ENCODE data around the gene ABCC9. TPM values are rescaled to one million over a fixed set of nuclear protein-coding genes. Genes with fewer than 3 reads are reported as not detected.

Gene ABCC9
- total and polyA plus RNA-seq, 8 donors, result 12.2 to 30.5 (median 18.2) TPM

DNA sequence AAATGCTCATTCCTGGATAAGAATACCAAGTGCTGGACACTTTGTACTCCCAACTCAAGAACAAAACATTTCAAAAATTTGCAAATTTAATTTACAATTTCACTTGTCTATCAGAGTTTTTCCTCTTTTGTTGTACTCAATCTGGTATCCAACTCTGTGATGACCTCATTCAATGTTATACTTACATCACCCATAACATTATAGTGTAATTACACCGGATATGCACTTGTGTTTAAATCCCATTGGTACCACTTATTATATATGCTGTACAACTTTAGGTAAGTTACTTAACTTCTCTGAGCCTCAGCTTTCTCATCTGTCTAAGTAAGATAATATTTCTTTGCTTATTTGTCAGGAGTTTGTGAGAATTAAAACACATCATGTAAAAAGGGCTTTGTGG is 90.1 kb downstream of the ABCC9 start:
- no peaks in the 10 kb centered on the region for H3K27me3 ChIP-seq
- no peak overlapping the region for H3K4me3 ChIP-seq
- H3K27ac ChIP-seq, result no peak overlapping the region
- H3K4me1 ChIP-seq, result no peaks in the 10 kb centered on the region
- ATAC-seq (no peak), DNase-seq (no peak)
- H3K9me3 ChIP-seq, result no peaks in the 10 kb centered on the region
- no peaks in the 10 kb centered on the region for H3K36me3 ChIP-seq
- intact Hi-C loops (cut with DNase I), result no loop called here
- no peak for TF ChIP-seq CTCF (IDR thresholded peaks at IDR 0.05)

GRCh38 chr12:21850419-21850818 is 90.8 kb downstream of the ABCC9 start:
- Histone ChIP-seq H3K9me3 (no peaks in the 10 kb centered on the region), H3K27me3 (no peaks in the 10 kb centered on the region), H3K27ac (no peak overlapping the region), H3K4me3 (no peak overlapping the region), H3K36me3 (no peaks in the 10 kb centered on the region), H3K4me1 (no peaks in the 10 kb centered on the region)
- intact Hi-C loops (cut with DNase I), result no loop called here
- peak; percentile 44 for ATAC-seq
- no peak for TF ChIP-seq CTCF (IDR thresholded peaks at IDR 0.05)
- DNase-seq, result no peak

GRCh38 chr12:21849878-21850277 is 91.3 kb downstream of the ABCC9 start:
- Histone ChIP-seq H3K27ac (no peak overlapping the region), H3K4me3 (no peak overlapping the region), H3K9me3 (no peaks in the 10 kb centered on the region), H3K4me1 (no peaks in the 10 kb centered on the region), H3K27me3 (no peaks in the 10 kb centered on the region), H3K36me3 (no peaks in the 10 kb centered on the region)
- intact Hi-C loops (cut with DNase I), result no loop called here
- TF ChIP-seq CTCF (IDR thresholded peaks at IDR 0.05), result no peak
- ATAC-seq, result no peak
- no peak for DNase-seq

- no peak overlapping the region for H3K27ac ChIP-seq
- intact Hi-C loops (cut with DNase I), result no loop called here
- H3K4me1 ChIP-seq, result no peaks in the 10 kb centered on the region
- no peaks in the 10 kb centered on the region for H3K27me3 ChIP-seq
- DNase-seq (no peak), ATAC-seq (no peak)
- H3K4me3 ChIP-seq, result no peak overlapping the region
- no peaks in the 10 kb centered on the region for H3K9me3 ChIP-seq
- no peaks in the 10 kb centered on the region for H3K36me3 ChIP-seq
- TF ChIP-seq CTCF (IDR thresholded peaks at IDR 0.05), result no peak
These were observed 93.0 kb downstream of the ABCC9 start for GRCh38 chr12:21848192-21848591.

GRCh38 chr12:21843795-21844194 is 97.4 kb downstream of the ABCC9 start:
- intact Hi-C loops (cut with DNase I), result no loop called here
- no peaks in the 10 kb centered on the region for H3K4me1 ChIP-seq
- ATAC-seq, result no peak
- no peaks in the 10 kb centered on the region for H3K27me3 ChIP-seq
- H3K27ac ChIP-seq, result no peak overlapping the region
- TF ChIP-seq CTCF (IDR thresholded peaks at IDR 0.05), result no peak
- no peak overlapping the region for H3K4me3 ChIP-seq
- no peaks in the 10 kb centered on the region for H3K36me3 ChIP-seq
- DNase-seq, result no peak
- no peaks in the 10 kb centered on the region for H3K9me3 ChIP-seq
